A673 (cell line): Measurements from ENCODE around the gene PLIN4. TPM values are rescaled to one million over a fixed set of nuclear protein-coding genes. Genes with fewer than 3 reads are reported as not detected.
"Not testable (repeated sequence)": the region's sequence is repeated elsewhere in the genome, so short reads cannot be mapped to it uniquely, and the experiment has no call there.

ENCODE experiments used
- BruUV-seq: library from RNA; stranded (reverse); fragments of 400-500 nt; replicated peaks from 2 replicates; lab custom pipeline; 2021; lab: Mats Ljungman, UMichigan
- CTCF ChIA-PET: fragments of 300-600 bp; sonication (Branson Sonifier 250); formaldehyde crosslinking; loops from one replicate; lab custom pipeline; 2022; ENCODE audit warnings: antibody characterized with exemption; lab: Charles Lee
- POLR2A ChIA-PET: fragments of 300-600 bp; sonication (Branson Sonifier 250); formaldehyde crosslinking; loops from one replicate; lab custom pipeline; 2022; ENCODE audit warnings: antibody characterized with exemption; ENCODE audit not compliant: low non-redundant PET; lab: Charles Lee
- DNase-seq: peaks from one replicate; pipeline ENCODE4 v3.0.0-alpha.2; 2015; ENCODE audit warnings: low spot score
- H3K27ac ChIP-seq: fragments of 200-600 bp; sonication (generic); 2 replicates; pipeline ENCODE4 v1.5.1; 2016; ENCODE audit warnings: mixed run types, low read depth, mild to moderate bottlenecking, mixed read lengths, antibody characterized with exemption, low read length; ENCODE audit not compliant: poor library complexity, severe bottlenecking
- H3K27me3 ChIP-seq: fragments of 200-600 bp; sonication (generic); replicated peaks from 2 replicates; pipeline ENCODE4 v1.6.1; 2017; ENCODE audit warnings: mixed run types, low read depth, mild to moderate bottlenecking, mixed read lengths, antibody characterized with exemption, low read length; ENCODE audit not compliant: insufficient read depth, poor library complexity
- H3K36me3 ChIP-seq: fragments of 200-600 bp; sonication (generic); 2 replicates; pipeline ENCODE4 v1.6.1; 2016; ENCODE audit warnings: mixed run types, mild to moderate bottlenecking, mixed read lengths, antibody characterized with exemption, low read length; ENCODE audit not compliant: insufficient read depth, poor library complexity, severe bottlenecking
- H3K4me1 ChIP-seq: fragments of 200-600 bp; sonication (generic); 2 replicates; pipeline ENCODE4 v1.6.1; 2017; ENCODE audit warnings: mixed run types, mild to moderate bottlenecking, mixed read lengths, antibody characterized with exemption, low read length; ENCODE audit not compliant: insufficient read depth, poor library complexity, severe bottlenecking
- H3K4me3 ChIP-seq: fragments of 200-600 bp; sonication (generic); 2 replicates; pipeline ENCODE4 v1.5.1; 2016; ENCODE audit warnings: low read depth, mixed run types, mild to moderate bottlenecking, mixed read lengths, low read length; ENCODE audit not compliant: poor library complexity, severe bottlenecking
- H3K9me3 ChIP-seq: fragments of 200-600 bp; sonication (generic); 2 replicates; pipeline ENCODE4 v1.6.1; 2016; ENCODE audit warnings: mixed run types, low read depth, mild to moderate bottlenecking, mixed read lengths, antibody characterized with exemption, low read length; ENCODE audit not compliant: poor library complexity, severe bottlenecking
- EZH2 ChIP-seq: fragments of 200-600 bp; sonication (generic); IDR thresholded peaks from 2 replicates; pipeline ENCODE4 v1.6.1; 2017; ENCODE audit warnings: borderline replicate concordance, low read depth, mild to moderate bottlenecking, mixed read lengths, antibody characterized with exemption, low read length; ENCODE audit not compliant: poor library complexity, severe bottlenecking
- intact Hi-C: fragments of 100-400 bp; cut with micrococcal nuclease; formaldehyde crosslinking; loops from one replicate; pipeline ENCODE4 v1.10.0; 2022; ENCODE audit not compliant: unreplicated experiment
- total RNA-seq: library from RNA; stranded (reverse); gene quantifications from 2 replicates; pipeline ENCODE4 v1.2.3, GENCODE V29; 2021
- TF ChIP-seq, protein P1 (sequence below): fragments of 300-800, 200-600 bp; sonication (generic); conservative IDR thresholded peaks from 2 replicates; pipeline ENCODE4 v1.5.1; 2017; ENCODE audit warnings: low read depth, mild to moderate bottlenecking, antibody characterized with exemption, low read length, moderate library complexity, mixed read lengths

The PLIN4 gene
- total RNA-seq, 1 experiment from 2014 or later = 1.0 TPM

DNA sequence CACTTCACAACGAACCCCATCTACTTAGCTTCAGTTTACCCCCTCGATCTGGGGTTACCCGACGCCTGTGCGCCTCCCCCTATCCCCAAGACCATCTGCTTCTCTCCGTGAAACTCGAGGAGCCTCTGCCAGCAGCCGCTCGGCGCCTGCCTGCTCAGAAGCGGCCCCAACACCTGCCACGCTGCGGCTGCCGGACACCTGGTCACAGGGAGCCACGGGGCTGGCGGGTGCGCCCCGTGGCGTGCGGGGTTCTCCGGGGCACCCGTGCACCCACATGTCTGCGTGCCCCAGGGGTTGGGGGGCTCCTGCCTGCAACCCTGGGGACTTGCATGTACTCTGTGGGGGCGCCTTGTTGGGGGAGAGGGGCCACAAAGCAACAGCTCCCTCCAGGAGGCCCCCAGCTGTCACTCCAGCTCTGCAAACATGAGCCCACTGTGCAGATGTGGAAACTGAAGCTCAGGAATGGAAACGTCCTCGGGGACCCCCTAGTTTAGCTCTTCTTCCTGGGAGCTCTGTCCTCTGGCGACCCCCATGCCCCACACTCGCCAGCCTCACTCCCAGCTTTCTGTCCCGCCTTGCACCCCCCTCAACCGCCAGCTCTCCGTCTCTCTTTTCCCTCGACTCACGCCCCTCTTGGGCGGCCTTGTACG is 48.2 kb upstream of the PLIN4 start:
- Histone ChIP-seq H3K27me3 (no peaks in the 10 kb centered on the region), H3K4me1 (no peaks in the 10 kb centered on the region), H3K36me3 (no peaks in the 10 kb centered on the region), H3K9me3 (no peaks in the 10 kb centered on the region), H3K27ac (no peak overlapping the region), H3K4me3 (no peak overlapping the region)
- DNase-seq = no peak
- ChIA-PET POLR2A (no interaction called here), CTCF (interaction anchor here (0.6 to 2.1 kb wide), 3 partner anchors 11 to 70 kb away, joined by 3 to 12 read pairs (median 5); no protein-coding TSS in a partner anchor)
- no peak for TF ChIP-seq EZH2
- TF ChIP-seq, protein P1, sequence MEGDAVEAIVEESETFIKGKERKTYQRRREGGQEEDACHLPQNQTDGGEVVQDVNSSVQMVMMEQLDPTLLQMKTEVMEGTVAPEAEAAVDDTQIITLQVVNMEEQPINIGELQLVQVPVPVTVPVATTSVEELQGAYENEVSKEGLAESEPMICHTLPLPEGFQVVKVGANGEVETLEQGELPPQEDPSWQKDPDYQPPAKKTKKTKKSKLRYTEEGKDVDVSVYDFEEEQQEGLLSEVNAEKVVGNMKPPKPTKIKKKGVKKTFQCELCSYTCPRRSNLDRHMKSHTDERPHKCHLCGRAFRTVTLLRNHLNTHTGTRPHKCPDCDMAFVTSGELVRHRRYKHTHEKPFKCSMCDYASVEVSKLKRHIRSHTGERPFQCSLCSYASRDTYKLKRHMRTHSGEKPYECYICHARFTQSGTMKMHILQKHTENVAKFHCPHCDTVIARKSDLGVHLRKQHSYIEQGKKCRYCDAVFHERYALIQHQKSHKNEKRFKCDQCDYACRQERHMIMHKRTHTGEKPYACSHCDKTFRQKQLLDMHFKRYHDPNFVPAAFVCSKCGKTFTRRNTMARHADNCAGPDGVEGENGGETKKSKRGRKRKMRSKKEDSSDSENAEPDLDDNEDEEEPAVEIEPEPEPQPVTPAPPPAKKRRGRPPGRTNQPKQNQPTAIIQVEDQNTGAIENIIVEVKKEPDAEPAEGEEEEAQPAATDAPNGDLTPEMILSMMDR = no peak
- intact Hi-C loops = no loop called here
- no TSS peak for BruUV-seq

- H3K4me1 ChIP-seq, DNase-seq, BruUV-seq, CTCF ChIA-PET, H3K4me3 ChIP-seq, H3K9me3 ChIP-seq, H3K27me3 ChIP-seq, H3K36me3 ChIP-seq, POLR2A ChIA-PET, intact Hi-C loops, H3K27ac ChIP-seq: not testable (repeated sequence)
Observed at GRCh38 chr19:4563562-4563961, 45.3 kb upstream of the PLIN4 start.

DNA sequence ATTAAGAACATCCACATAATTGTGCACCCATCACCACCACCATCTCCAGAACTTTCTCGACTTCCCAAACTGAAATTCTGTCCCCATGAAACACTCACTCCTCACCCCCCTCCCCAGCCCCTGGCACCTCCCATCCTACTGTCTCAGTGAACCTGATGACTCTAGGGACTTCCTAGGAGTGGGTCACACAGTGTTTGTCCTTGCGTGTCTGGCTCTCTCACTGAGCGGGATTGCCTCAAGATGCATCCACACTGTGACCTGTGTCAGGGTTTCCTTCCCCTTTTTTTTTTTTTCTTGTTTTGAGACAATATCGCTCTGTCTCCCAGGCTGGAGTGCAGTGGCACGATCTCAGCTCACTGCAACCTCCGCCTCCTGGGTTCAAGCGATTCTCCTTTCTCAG is 43.8 kb upstream of the PLIN4 start:
- H3K36me3 ChIP-seq, intact Hi-C loops, CTCF ChIA-PET, POLR2A ChIA-PET, DNase-seq, BruUV-seq, H3K27ac ChIP-seq, H3K4me1 ChIP-seq, H3K27me3 ChIP-seq, H3K9me3 ChIP-seq, H3K4me3 ChIP-seq: not testable (repeated sequence)

- Histone ChIP-seq H3K4me3 (no peak within 1 kb of the TSS), H3K36me3 (no peaks in the 10 kb centered on the region), H3K9me3 (no peaks in the 10 kb centered on the region), H3K27me3 (no peaks in the 10 kb centered on the region), H3K27ac (no peak within 1 kb of the TSS), H3K4me1 (no peaks in the 10 kb centered on the region)
- intact Hi-C loops = loop anchor here (2.0 kb wide), 1 partner anchor 77 kb away; no protein-coding TSS in a partner anchor
- no TSS peak for BruUV-seq
- TF ChIP-seq EZH2 = no peak
- TF ChIP-seq, protein P1 = no peak
- DNase-seq = no peak
- CTCF ChIA-PET = interaction anchor here (0.5 to 1.1 kb wide), 2 partner anchors 94 to 231 kb away, joined by 3 to 4 read pairs; no protein-coding TSS in a partner anchor
- POLR2A ChIA-PET = no interaction called here
Observed at GRCh38 chr19:4559569-4559968, 41.3 kb upstream of the PLIN4 start, which contains the start of gene SEMA6B. TSS of gene SEMA6B (minus strand) at chr19:4559684. CDS start at chr19:4558457, 1,227 bp downstream.
